HepG2 (cell line): ENCODE results near the gene PC. TPM values are rescaled to one million over a fixed set of nuclear protein-coding genes. Genes with fewer than 3 reads are reported as not detected.

Experiments used
- HBP1 ChIP-seq: IDR thresholded peaks from 2 replicates; pipeline ENCODE4 v1.6.1; 2016; ENCODE audit warnings: low read depth, control low read depth
- HDAC1 ChIP-seq: sonication (generic); formaldehyde crosslinking; IDR thresholded peaks from 2 replicates; pipeline ENCODE4 v1.5.1; 2020; ENCODE audit warnings: mild to moderate bottlenecking, missing genetic modification reagents
- KMT2A ChIP-seq: sonication (generic); formaldehyde crosslinking; IDR thresholded peaks from 2 replicates; pipeline ENCODE4 v1.4.0; 2020; ENCODE audit warnings: missing genetic modification reagents
- MATR3 ChIP-seq: sonication (generic); formaldehyde crosslinking; IDR thresholded peaks from 2 replicates; pipeline ENCODE4 v1.4.0; 2020; ENCODE audit warnings: missing genetic modification reagents
- NFIB ChIP-seq: sonication (generic); formaldehyde crosslinking; IDR thresholded peaks from 2 replicates; pipeline ENCODE4 v1.9.0; 2021; ENCODE audit warnings: missing genetic modification reagents, mild to moderate bottlenecking, borderline replicate concordance
- NKX3-1 ChIP-seq: sonication (generic); formaldehyde crosslinking; IDR thresholded peaks from 2 replicates; pipeline ENCODE4 v1.5.0; 2020; ENCODE audit warnings: missing genetic modification reagents
- PHF5A ChIP-seq: IDR thresholded peaks from one replicate; pipeline ENCODE4 v1.6.1; 2018; ENCODE audit warnings: low read depth, missing genetic modification reagents; ENCODE audit not compliant: unreplicated experiment
- PITX1 ChIP-seq: sonication (generic); formaldehyde crosslinking; IDR thresholded peaks from 2 replicates; pipeline ENCODE4 v1.5.1; 2020; ENCODE audit warnings: mild to moderate bottlenecking, missing genetic modification reagents
- RFX1 ChIP-seq: fragments of 450-650 bp; IDR thresholded peaks from 2 replicates; pipeline ENCODE4 v1.6.1; 2017
- SIN3B ChIP-seq: fragments of 150-350 bp; IDR thresholded peaks from 2 replicates; pipeline ENCODE4 v1.6.1; 2014; ENCODE audit warnings: low read length
- TBX3 ChIP-seq: fragments of 450-650 bp; IDR thresholded peaks from 2 replicates; pipeline ENCODE4 v1.6.1; 2017; ENCODE audit warnings: antibody characterized with exemption, mild to moderate bottlenecking, inconsistent platforms, borderline replicate concordance
- ZFP41 ChIP-seq: sonication (generic); formaldehyde crosslinking; IDR thresholded peaks from 2 replicates; pipeline ENCODE4 v1.4.0; 2020; ENCODE audit warnings: mild to moderate bottlenecking, missing genetic modification reagents, borderline replicate concordance
- ZNF503 ChIP-seq: sonication (generic); formaldehyde crosslinking; IDR thresholded peaks from 2 replicates; pipeline ENCODE4 v1.4.0; 2020; ENCODE audit warnings: missing genetic modification reagents
- ZNF883 ChIP-seq: sonication (generic); formaldehyde crosslinking; IDR thresholded peaks from 2 replicates; pipeline ENCODE4 v1.5.1; 2020; ENCODE audit warnings: mild to moderate bottlenecking, missing genetic modification reagents; ENCODE audit errors: not compliant biosample characterization
- polyA plus RNA-seq, 8 experiments: library from polyadenylated mRNA; depleted of rRNA in 3 of 8; stranded (reverse) in 7 of 8; unstranded in 1 of 8; fragments of >200 nt; fragmentation: Illumina TruSeq in 4 of 8; extraction: Trizol in 4 of 8; gene quantifications; 2 replicates each; pipeline versions ENCODE4 v1.2.1 to v1.2.3, GENCODE V29; 2011 to 2016; ENCODE audit warnings: low read depth in 4 of 8, missing spikeins in 1 of 8, mixed read lengths in 1 of 8; ENCODE audit not compliant: insufficient read depth in 1 of 8
- total RNA-seq, 5 experiments: library from RNA; depleted of rRNA; stranded (reverse); fragments of >200 nt; fragmentation: Illumina TruSeq; extraction: Trizol; gene quantifications; 2 replicates each; pipeline ENCODE4 v1.2.3, GENCODE V29; 2016; ENCODE audit warnings: low read depth in 1 of 5
- TF ChIP-seq, protein P1 (sequence below): sonication (generic); formaldehyde crosslinking; IDR thresholded peaks from 2 replicates; pipeline ENCODE4 v1.4.0; 2020; ENCODE audit warnings: missing genetic modification reagents, borderline replicate concordance
- TF ChIP-seq, protein P2 (sequence below): sonication (generic); formaldehyde crosslinking; IDR thresholded peaks from 2 replicates; pipeline ENCODE4 v1.4.0; 2020; ENCODE audit warnings: missing genetic modification reagents

Gene PC
- total and polyA plus RNA-seq, 2 of the 13 experiments (the other 11 are each of a cell fraction or from before 2014, with no cell fraction given): 29.0 to 39.0 TPM

- TF ChIP-seq, protein P1, sequence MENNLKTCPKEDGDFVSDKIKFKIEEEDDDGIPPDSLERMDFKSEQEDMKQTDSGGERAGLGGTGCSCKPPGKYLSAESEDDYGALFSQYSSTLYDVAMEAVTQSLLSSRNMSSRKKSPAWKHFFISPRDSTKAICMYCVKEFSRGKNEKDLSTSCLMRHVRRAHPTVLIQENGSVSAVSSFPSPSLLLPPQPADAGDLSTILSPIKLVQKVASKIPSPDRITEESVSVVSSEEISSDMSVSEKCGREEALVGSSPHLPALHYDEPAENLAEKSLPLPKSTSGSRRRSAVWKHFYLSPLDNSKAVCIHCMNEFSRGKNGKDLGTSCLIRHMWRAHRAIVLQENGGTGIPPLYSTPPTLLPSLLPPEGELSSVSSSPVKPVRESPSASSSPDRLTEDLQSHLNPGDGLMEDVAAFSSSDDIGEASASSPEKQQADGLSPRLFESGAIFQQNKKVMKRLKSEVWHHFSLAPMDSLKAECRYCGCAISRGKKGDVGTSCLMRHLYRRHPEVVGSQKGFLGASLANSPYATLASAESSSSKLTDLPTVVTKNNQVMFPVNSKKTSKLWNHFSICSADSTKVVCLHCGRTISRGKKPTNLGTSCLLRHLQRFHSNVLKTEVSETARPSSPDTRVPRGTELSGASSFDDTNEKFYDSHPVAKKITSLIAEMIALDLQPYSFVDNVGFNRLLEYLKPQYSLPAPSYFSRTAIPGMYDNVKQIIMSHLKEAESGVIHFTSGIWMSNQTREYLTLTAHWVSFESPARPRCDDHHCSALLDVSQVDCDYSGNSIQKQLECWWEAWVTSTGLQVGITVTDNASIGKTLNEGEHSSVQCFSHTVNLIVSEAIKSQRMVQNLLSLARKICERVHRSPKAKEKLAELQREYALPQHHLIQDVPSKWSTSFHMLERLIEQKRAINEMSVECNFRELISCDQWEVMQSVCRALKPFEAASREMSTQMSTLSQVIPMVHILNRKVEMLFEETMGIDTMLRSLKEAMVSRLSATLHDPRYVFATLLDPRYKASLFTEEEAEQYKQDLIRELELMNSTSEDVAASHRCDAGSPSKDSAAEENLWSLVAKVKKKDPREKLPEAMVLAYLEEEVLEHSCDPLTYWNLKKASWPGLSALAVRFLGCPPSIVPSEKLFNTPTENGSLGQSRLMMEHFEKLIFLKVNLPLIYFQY (CRISPR knock-in tag): no peak
- TF ChIP-seq NKX3-1 (CRISPR knock-in tag) (no peak), ZNF883 (CRISPR knock-in tag) (no peak), RFX1 (no peak), PHF5A (CRISPR knock-in tag) (peak; percentile 52), KMT2A (CRISPR knock-in tag) (no peak), NFIB (CRISPR knock-in tag) (no peak), MATR3 (CRISPR knock-in tag) (no peak), ZFP41 (CRISPR knock-in tag) (no peak), HDAC1 (CRISPR knock-in tag) (peak; percentile 30; the same call in 1 of the 2 replicates), ZNF503 (CRISPR knock-in tag) (no peak), SIN3B (no peak), TBX3 (no peak), PITX1 (CRISPR knock-in tag) (no peak), HBP1 (no peak)
- TF ChIP-seq, protein P2, sequence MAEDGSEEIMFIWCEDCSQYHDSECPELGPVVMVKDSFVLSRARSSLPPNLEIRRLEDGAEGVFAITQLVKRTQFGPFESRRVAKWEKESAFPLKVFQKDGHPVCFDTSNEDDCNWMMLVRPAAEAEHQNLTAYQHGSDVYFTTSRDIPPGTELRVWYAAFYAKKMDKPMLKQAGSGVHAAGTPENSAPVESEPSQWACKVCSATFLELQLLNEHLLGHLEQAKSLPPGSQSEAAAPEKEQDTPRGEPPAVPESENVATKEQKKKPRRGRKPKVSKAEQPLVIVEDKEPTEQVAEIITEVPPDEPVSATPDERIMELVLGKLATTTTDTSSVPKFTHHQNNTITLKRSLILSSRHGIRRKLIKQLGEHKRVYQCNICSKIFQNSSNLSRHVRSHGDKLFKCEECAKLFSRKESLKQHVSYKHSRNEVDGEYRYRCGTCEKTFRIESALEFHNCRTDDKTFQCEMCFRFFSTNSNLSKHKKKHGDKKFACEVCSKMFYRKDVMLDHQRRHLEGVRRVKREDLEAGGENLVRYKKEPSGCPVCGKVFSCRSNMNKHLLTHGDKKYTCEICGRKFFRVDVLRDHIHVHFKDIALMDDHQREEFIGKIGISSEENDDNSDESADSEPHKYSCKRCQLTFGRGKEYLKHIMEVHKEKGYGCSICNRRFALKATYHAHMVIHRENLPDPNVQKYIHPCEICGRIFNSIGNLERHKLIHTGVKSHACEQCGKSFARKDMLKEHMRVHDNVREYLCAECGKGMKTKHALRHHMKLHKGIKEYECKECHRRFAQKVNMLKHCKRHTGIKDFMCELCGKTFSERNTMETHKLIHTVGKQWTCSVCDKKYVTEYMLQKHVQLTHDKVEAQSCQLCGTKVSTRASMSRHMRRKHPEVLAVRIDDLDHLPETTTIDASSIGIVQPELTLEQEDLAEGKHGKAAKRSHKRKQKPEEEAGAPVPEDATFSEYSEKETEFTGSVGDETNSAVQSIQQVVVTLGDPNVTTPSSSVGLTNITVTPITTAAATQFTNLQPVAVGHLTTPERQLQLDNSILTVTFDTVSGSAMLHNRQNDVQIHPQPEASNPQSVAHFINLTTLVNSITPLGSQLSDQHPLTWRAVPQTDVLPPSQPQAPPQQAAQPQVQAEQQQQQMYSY (CRISPR knock-in tag): no peak
Measured at GRCh38 chr11:66891851-66892660, 66.1 kb downstream of the PC start (continued).
